Measurements from ENCODE around the gene RNF26. TPM values are rescaled to one million over a fixed set of nuclear protein-coding genes. Genes with fewer than 3 reads are reported as not detected.

The RNF26 gene
- total and polyA plus RNA-seq, 2 donors (not counting 3 experiments of a cell fraction or from before 2014, with no cell fraction given), result 40.1 to 43.8 TPM

DNA sequence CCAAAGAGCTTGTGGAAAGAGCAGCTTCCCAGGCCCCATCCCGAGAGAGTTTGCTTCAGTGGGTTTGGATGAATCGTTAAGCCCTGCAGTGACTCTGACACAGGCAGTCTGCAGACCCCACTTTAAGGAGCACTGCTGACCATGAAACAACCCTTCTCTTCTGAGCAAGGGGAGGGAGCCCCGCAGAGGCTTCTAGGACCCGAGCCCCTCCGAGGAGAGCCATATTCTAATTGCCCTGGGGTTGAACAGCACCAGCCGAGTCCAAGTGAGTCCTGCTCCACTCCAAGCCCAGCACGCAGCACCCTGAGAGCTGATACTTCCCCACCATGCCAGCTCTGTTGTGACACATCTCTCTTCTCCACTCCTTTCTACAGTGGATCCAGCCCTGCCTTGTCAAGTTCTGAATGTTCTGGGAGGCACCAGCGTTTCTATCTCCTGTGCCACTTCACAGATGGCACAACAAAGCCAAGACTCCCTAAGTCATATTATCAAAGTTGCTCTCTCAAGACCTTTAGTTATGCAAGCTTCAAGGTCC, 36.8 kb downstream of the RNF26 start:
- Histone ChIP-seq H3K36me3 (ENCODE audit: control insufficient read depth in 2 of 2, extremely low read depth in 1 of 2, insufficient read depth in 2 of 2, low read length in 2 of 2) (no peaks in the 10 kb centered on the region), H3K4me3 (replicated peaks in 1 of 3; ENCODE audit: insufficient read depth in 1 of 3, low read depth in 1 of 3, low read length in 3 of 3) (no peak overlapping the region), H3K9ac (replicated peaks; ENCODE audit: extremely low read depth, insufficient read depth, low read length) (no peak overlapping the region), H3K9me1 (replicated peaks; ENCODE audit: control insufficient read depth, extremely low read depth, insufficient read depth, low read length) (no peaks in the 10 kb centered on the region), H3K4me2 (ENCODE audit: insufficient read depth, low read length) (no peak overlapping the region), H3K9me3 (replicated peaks; ENCODE audit: control insufficient read depth, insufficient read depth, low read length) (no peaks in the 10 kb centered on the region), H3K27ac (ENCODE audit: insufficient read depth, low read depth, low read length) (no peak overlapping the region), H3K4me1 (ENCODE audit: control insufficient read depth, extremely low read depth, insufficient read depth, low read length) (no peaks in the 10 kb centered on the region), H3K27me3 (ENCODE audit: control insufficient read depth in 2 of 2, insufficient read depth in 2 of 2, low read length in 2 of 2) (peaks cover 0 to 4% of the 10 kb centered on the region in 2 experiments), H4K20me1 (replicated peaks; ENCODE audit: control insufficient read depth, extremely low read depth, insufficient read depth, low read length) (no peaks in the 10 kb centered on the region), H3K79me2 (ENCODE audit: control insufficient read depth, insufficient read depth, low read length) (no peaks in the 10 kb centered on the region), H2AFZ (ENCODE audit: low read depth, low read length) (no peak overlapping the region)
- dilution Hi-C loops (cut with MboI; ENCODE audit: extremely low pct_ligation_motif_present, low sequenced_read_pairs) (no loop called here), intact Hi-C loops (cut with micrococcal nuclease) (loop anchor here (5.0 kb wide), 1 partner anchor 164 kb away; the partner anchor contains the start of gene CBL)
- DNase-seq (ENCODE audit: low read depth, low spot score) (no peak), FAIRE-seq (no peak)
- BruUV-seq (replicated peaks), result no TSS peak
- TF ChIP-seq, protein P1, sequence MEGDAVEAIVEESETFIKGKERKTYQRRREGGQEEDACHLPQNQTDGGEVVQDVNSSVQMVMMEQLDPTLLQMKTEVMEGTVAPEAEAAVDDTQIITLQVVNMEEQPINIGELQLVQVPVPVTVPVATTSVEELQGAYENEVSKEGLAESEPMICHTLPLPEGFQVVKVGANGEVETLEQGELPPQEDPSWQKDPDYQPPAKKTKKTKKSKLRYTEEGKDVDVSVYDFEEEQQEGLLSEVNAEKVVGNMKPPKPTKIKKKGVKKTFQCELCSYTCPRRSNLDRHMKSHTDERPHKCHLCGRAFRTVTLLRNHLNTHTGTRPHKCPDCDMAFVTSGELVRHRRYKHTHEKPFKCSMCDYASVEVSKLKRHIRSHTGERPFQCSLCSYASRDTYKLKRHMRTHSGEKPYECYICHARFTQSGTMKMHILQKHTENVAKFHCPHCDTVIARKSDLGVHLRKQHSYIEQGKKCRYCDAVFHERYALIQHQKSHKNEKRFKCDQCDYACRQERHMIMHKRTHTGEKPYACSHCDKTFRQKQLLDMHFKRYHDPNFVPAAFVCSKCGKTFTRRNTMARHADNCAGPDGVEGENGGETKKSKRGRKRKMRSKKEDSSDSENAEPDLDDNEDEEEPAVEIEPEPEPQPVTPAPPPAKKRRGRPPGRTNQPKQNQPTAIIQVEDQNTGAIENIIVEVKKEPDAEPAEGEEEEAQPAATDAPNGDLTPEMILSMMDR (IDR thresholded peaks at IDR 0.05; ENCODE audit: extremely low read depth in 1 of 2, insufficient read depth in 1 of 2, low read depth in 1 of 2, low read length in 2 of 2), result no peak
- TF ChIP-seq EZH2 (IDR thresholded peaks at IDR 0.05; ENCODE audit: borderline replicate concordance, low read depth, low read length, severe bottlenecking) (no peak), MYC (IDR thresholded peaks at IDR 0.05; ENCODE audit: low read depth, low read length) (no peak), POLR2AphosphoS5 (IDR thresholded peaks at IDR 0.05; ENCODE audit: insufficient read depth, low read depth, low read length) (no peak), POLR2A (IDR thresholded peaks at IDR 0.05; ENCODE audit: low read depth, low read length) (no peak), JUN (IDR thresholded peaks at IDR 0.05; ENCODE audit: borderline replicate concordance, insufficient read depth, insufficient read length, low read depth) (no peak), FOS (IDR thresholded peaks at IDR 0.05; ENCODE audit: borderline replicate concordance, insufficient read depth, low read length) (no peak), GATA2 (IDR thresholded peaks at IDR 0.05; ENCODE audit: insufficient read depth, insufficient read length, low read depth, low read length) (no peak)
- TF ChIP-seq, protein P2, sequence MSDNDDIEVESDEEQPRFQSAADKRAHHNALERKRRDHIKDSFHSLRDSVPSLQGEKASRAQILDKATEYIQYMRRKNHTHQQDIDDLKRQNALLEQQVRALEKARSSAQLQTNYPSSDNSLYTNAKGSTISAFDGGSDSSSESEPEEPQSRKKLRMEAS (IDR thresholded peaks at IDR 0.05; ENCODE audit: insufficient read depth, insufficient read length), result no peak
- CTCF ChIA-PET, result interaction anchor here (0.9 to 11.7 kb wide), 7 partner anchors 10 to 104 kb away, joined by 3 to 154 read pairs (median 10); partner anchors contain the start of genes C1QTNF5 and USP2
- POLR2A ChIA-PET, result no interaction called here
